Renal pelvis (tissue), 3 donors: ENCODE results near the gene KRTAP19-6. TPM values are rescaled to one million over a fixed set of nuclear protein-coding genes. Genes with fewer than 3 reads are reported as not detected.

Source experiments
- polyA plus RNA-seq, 3 donors: library from polyadenylated mRNA; unstranded; fragments of 120-200 nt; gene quantifications; one replicate each; pipeline ENCODE4 v1.2.1, GENCODE V29; 2013; ENCODE audit not compliant: insufficient read length in 3 of 3

The KRTAP19-6 gene
- polyA plus RNA-seq, 3 donors, result not detected

Other genes starting within 250 kb of the KRTAP19-6 start
- not detected for gene KRTAP26-1, start 221.5 kb downstream of the KRTAP19-6 start, polyA plus RNA-seq
- gene KRTAP27-1, start 204.2 kb downstream of the KRTAP19-6 start, polyA plus RNA-seq, result not detected
- not detected for gene KRTAP23-1, start 193.3 kb downstream of the KRTAP19-6 start, polyA plus RNA-seq
- not detected for gene KRTAP13-2, start 169.6 kb downstream of the KRTAP19-6 start, polyA plus RNA-seq
- gene KRTAP13-1, start 145.8 kb downstream of the KRTAP19-6 start, polyA plus RNA-seq, result not detected
- not detected for gene KRTAP13-3, start 115.9 kb downstream of the KRTAP19-6 start, polyA plus RNA-seq
- gene KRTAP13-4, start 111.6 kb downstream of the KRTAP19-6 start, polyA plus RNA-seq, result not detected
- gene KRTAP15-1, start 101.6 kb downstream of the KRTAP19-6 start, polyA plus RNA-seq, result not detected
- not detected for gene KRTAP19-1, start 61.5 kb downstream of the KRTAP19-6 start, polyA plus RNA-seq
- gene KRTAP19-2, start 54.4 kb downstream of the KRTAP19-6 start, polyA plus RNA-seq, result not detected
- gene KRTAP19-3, start 49.9 kb downstream of the KRTAP19-6 start, polyA plus RNA-seq, result not detected
- gene KRTAP19-4, start 44.7 kb downstream of the KRTAP19-6 start, polyA plus RNA-seq, result not detected
- gene KRTAP19-5, start 39.7 kb downstream of the KRTAP19-6 start, polyA plus RNA-seq, result not detected
- gene KRTAP19-7, start 19.4 kb upstream of the KRTAP19-6 start, polyA plus RNA-seq, result not detected
- gene KRTAP22-2, start 48.5 kb upstream of the KRTAP19-6 start, polyA plus RNA-seq, result not detected
- not detected for gene KRTAP6-3, start 50.6 kb upstream of the KRTAP19-6 start, polyA plus RNA-seq
- gene KRTAP6-2, start 57.0 kb upstream of the KRTAP19-6 start, polyA plus RNA-seq, result not detected
- gene KRTAP22-1, start 59.2 kb upstream of the KRTAP19-6 start, polyA plus RNA-seq, result not detected
- gene KRTAP6-1, start 72.1 kb upstream of the KRTAP19-6 start, polyA plus RNA-seq, result not detected
- not detected for gene KRTAP20-1, start 74.6 kb upstream of the KRTAP19-6 start, polyA plus RNA-seq
- gene KRTAP20-4, start 78.8 kb upstream of the KRTAP19-6 start, polyA plus RNA-seq, result not detected
- gene KRTAP20-2, start 93.3 kb upstream of the KRTAP19-6 start, polyA plus RNA-seq, result not detected
- gene KRTAP20-3, start 101.0 kb upstream of the KRTAP19-6 start, polyA plus RNA-seq, result not detected
- gene KRTAP21-3, start 176.9 kb upstream of the KRTAP19-6 start, polyA plus RNA-seq, result not detected
- gene KRTAP21-2, start 205.4 kb upstream of the KRTAP19-6 start, polyA plus RNA-seq, result not detected
- not detected for gene KRTAP21-1, start 213.6 kb upstream of the KRTAP19-6 start, polyA plus RNA-seq